Muscle of leg (tissue), 11 donors: ENCODE data around the gene ZNHIT3. TPM values are rescaled to one million over a fixed set of nuclear protein-coding genes. Genes with fewer than 3 reads are reported as not detected.
"Not testable (repeated sequence)": the region's sequence is repeated elsewhere in the genome, so short reads cannot be mapped to it uniquely, and the experiment has no call there.

Source experiments
- DNase-seq: peaks from one replicate; pipeline ENCODE4 v3.0.0; 2013
- H3K27ac ChIP-seq: one replicate; pipeline ENCODE4 v1.5.1; 2013; ENCODE audit warnings: mild to moderate bottlenecking, low read length, control low read depth
- H3K27me3 ChIP-seq: one replicate; pipeline ENCODE4 v1.6.1; 2013; ENCODE audit warnings: low read length; ENCODE audit not compliant: control insufficient read depth, insufficient read depth
- H3K36me3 ChIP-seq: one replicate; pipeline ENCODE4 v1.6.1; 2013; ENCODE audit warnings: low read length; ENCODE audit not compliant: control insufficient read depth, insufficient read depth
- H3K4me1 ChIP-seq: one replicate; pipeline ENCODE4 v1.6.1; 2013; ENCODE audit warnings: low read length; ENCODE audit not compliant: control insufficient read depth, insufficient read depth
- H3K4me3 ChIP-seq: one replicate; pipeline ENCODE4 v1.5.1; 2013; ENCODE audit warnings: low read length, control low read depth
- H3K9me3 ChIP-seq: replicated peaks from 2 replicates; pipeline ENCODE4 v1.6.1; 2013; ENCODE audit warnings: low read depth, low read length; ENCODE audit not compliant: control insufficient read depth
- WGBS: methylation state at CpG from one replicate; pipeline ENCODE4 v1.1.5; 2013; ENCODE audit warnings: missing lambda C conversion rate; ENCODE audit not compliant: insufficient coverage; 5-methylcytosine and 5-hydroxymethylcytosine counted together
- polyA plus RNA-seq, 8 donors: library from polyadenylated mRNA; unstranded; fragments of 120-200 nt; gene quantifications; one replicate each; pipeline versions ENCODE4 v1.2.1 to v1.2.3, GENCODE V29; 2013; ENCODE audit warnings: inconsistent platforms in 1 of 8, low replicate concordance in 1 of 8; ENCODE audit not compliant: insufficient read length in 8 of 8, insufficient read depth in 1 of 8
- total RNA-seq: library from RNA; stranded (reverse); fragments of 120-200 nt; gene quantifications from one replicate; pipeline ENCODE4 v1.2.4, GENCODE V29; 2013

Gene ZNHIT3
- total and polyA plus RNA-seq, 9 donors, result 49.4 to 66.5 (median 56.7) TPM

DNA sequence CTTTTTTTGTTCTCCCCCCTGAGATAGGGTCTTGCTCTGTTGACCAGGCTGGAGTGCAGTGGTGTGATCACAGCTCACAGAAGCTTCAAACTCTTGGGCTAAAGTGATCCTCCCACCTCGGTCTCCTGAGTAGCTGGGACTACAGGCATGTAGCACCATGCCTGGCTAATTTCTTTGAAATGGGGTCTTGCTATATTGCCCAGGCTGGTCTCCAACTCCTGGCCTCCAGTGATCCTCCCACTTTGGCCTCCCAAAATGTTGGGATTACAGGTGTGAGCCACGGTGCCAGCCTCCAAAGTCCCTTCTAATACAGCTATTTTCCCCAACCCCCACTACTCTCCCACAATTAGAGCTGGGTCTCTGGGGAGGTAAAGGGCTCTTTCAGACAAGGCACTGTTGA lies 22.0 kb downstream of the ZNHIT3 start:
- WGBS, result 91% methylated on average over 1 of the region's 2 CpGs
- H3K9me3 ChIP-seq, H3K27me3 ChIP-seq, DNase-seq, H3K27ac ChIP-seq, H3K4me1 ChIP-seq, H3K4me3 ChIP-seq: not testable (repeated sequence)
- peaks cover 76% of the 10 kb centered on the region for H3K36me3 ChIP-seq

DNA sequence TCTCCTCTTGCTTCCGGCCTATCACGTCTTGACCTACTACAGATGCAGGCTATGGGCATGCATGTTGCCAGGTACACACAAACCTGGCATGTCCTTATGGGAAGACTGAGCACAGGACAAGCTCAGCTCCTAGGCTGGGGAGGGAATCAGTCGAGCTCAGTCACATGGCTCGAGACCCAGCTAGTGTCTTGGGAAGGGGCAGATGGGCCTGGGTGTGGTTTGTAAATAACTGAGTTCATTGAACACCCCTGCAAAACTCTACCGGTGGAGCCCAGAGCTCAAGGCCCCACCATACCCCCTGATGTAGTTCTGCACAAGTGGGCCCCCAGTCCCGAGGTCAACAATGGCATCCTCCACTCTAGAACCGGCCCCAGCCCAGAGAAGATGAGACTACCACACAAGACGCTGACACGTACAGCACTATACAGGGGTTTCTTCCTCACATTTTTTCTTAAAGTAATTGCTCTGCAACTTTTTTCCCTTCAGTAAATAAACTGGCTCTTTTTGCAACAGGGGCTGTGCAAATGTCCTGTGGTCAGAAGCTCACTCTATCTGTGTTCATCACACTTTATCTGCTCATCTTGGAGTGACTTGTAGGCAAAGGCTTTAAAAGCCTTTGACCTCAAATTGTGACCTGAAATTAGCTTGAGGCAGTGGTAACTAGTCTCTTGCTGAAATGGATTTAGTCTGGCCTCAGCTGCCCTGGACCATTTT lies 22.9 kb downstream of the ZNHIT3 start:
- Histone ChIP-seq H3K4me3 (no peak overlapping the region), H3K36me3 (peaks cover 69% of the 10 kb centered on the region), H3K27me3 (no peaks in the 10 kb centered on the region), H3K27ac (no peak overlapping the region), H3K4me1 (no peaks in the 10 kb centered on the region), H3K9me3 (no peaks in the 10 kb centered on the region)
- whole genome bisulfite sequencing, result 87% methylated on average over 6 of the region's 9 CpGs
- no peak for DNase-seq

DNA sequence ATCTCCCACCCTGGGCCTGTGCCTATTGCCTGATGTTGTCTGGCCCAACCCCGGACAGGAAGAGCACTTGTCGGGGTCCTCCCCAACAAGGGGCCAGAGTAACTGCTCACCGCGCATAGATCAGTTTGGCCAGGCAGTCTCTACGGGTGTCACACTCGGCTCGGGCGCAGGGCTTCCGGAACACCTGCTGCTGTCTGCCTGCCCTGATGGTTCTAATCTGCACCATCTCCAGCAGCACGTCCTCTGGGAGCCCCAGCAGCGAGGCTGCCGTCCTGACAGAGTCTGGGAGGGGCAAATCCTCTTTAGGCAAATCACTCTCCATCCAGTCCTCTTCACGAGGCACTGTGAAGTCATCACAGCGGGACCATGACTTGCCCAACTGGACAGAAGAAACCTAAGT lies 24.2 kb downstream of the ZNHIT3 start:
- DNase-seq, result no peak
- peaks cover 70% of the 10 kb centered on the region for H3K36me3 ChIP-seq
- no peaks in the 10 kb centered on the region for H3K27me3 ChIP-seq
- WGBS, result 77% methylated on average over 14 of the region's 14 CpGs
- H3K4me3 ChIP-seq, result no peak overlapping the region
- H3K27ac ChIP-seq, result no peak overlapping the region
- no peaks in the 10 kb centered on the region for H3K9me3 ChIP-seq
- H3K4me1 ChIP-seq, result no peaks in the 10 kb centered on the region

DNA sequence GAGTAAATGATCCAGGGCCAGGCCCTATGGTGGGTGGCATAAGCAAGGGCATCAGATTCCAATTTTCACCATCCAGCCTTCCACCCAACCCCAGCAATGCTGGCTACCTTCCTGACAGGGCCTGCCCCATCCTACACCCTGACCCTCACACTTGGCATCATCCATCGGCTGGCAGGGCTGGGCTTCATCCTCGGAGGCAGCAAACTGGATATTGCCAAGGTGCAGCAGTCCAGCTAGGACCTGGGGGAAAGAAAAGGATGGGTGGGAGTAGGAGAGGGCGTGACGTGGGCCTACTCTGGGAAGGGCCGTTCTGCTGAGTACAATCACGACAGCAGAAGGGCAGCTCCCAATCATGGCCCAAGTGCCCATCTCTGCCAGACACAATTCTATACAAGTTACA lies 24.7 kb downstream of the ZNHIT3 start:
- WGBS, result 100% methylated on average over 1 of the region's 6 CpGs

DNA sequence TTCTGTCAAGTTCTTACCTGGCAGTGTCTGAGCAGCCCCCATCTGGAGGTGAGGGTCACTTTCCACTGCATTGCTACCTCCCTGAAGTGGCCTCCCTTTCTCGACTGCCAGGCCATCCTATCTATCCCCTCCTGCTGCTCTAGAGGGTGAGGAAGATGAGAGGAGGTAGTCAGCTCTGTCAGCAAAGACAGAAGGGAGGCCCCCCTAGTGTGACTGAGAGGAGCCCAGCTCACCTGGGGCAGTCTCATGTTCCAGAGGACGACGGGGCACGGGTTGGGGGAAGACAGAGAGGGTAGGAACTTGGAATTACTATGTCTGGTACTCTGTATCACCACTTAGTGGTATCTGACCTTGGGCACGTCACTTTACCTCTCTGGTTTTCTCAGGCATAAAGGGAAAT lies 26.2 kb downstream of the ZNHIT3 start:
- H3K4me3 ChIP-seq, result no peak overlapping the region
- H3K9me3 ChIP-seq, result no peaks in the 10 kb centered on the region
- H3K27me3 ChIP-seq, result no peaks in the 10 kb centered on the region
- H3K36me3 ChIP-seq, result peaks cover 55% of the 10 kb centered on the region
- no CpG with 5 or more reads among the region's 5 CpGs for WGBS
- DNase-seq, result no peak
- no peak overlapping the region for H3K27ac ChIP-seq
- no peaks in the 10 kb centered on the region for H3K4me1 ChIP-seq

More for the DNA sequence above, 24.7 kb downstream of the ZNHIT3 start:
- Histone ChIP-seq H3K27ac (no peak overlapping the region), H3K9me3 (no peaks in the 10 kb centered on the region), H3K27me3 (no peaks in the 10 kb centered on the region), H3K4me1 (no peaks in the 10 kb centered on the region), H3K36me3 (peaks cover 69% of the 10 kb centered on the region), H3K4me3 (no peak overlapping the region)
- DNase-seq, result no peak

DNA sequence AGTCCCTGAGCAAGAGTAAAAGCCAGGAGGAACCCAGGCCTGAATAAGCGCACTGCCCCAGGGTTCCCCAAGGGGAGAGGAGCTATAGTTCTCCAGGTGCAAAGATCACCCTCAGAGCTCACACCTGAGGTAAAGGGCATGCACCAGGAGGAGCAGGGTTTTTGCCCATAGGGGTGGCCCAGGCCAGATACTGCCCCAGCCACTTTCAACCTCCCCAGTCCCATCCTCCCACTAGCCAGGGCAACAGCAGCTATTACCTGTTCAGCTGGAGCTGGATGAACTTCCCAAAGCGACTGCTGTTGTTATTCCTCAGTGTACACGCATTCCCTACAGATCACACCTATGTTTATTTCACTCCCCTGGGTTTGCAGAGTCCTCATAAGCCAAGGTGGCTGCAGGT lies 28.4 kb downstream of the ZNHIT3 start:
- H3K36me3 ChIP-seq, result peaks cover 49% of the 10 kb centered on the region

DNA sequence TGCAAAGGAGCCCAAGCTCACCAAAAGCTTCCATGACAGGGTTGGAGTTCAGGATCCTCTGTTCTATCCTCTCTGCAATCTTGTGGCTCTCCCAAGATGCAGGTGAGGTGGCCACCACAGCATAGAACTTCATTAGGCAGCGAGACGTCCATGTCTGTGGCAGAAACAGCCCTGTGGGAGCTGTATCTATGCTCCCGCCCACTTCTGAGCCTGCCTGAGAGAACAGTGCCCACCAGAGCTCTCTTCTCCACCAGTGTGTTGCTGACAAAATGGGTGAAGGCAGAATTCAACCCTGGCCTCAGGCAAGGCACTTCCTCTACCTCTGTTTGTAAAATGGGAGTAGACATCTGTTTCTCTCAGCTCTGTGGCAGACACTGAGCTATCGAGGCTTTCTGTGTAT lies 29.4 kb downstream of the ZNHIT3 start:
- Histone ChIP-seq H3K27me3 (no peaks in the 10 kb centered on the region), H3K9me3 (no peaks in the 10 kb centered on the region), H3K36me3 (peaks cover 39% of the 10 kb centered on the region), H3K4me1 (no peaks in the 10 kb centered on the region), H3K4me3 (no peak overlapping the region), H3K27ac (no peak overlapping the region)
- WGBS, result 82% methylated on average over 3 of the region's 4 CpGs
- no peak for DNase-seq

More for the DNA sequence above, 28.4 kb downstream of the ZNHIT3 start:
- WGBS, result 84% methylated on average over 3 of the region's 3 CpGs
- Histone ChIP-seq H3K27ac (no peak overlapping the region), H3K4me3 (no peak overlapping the region), H3K9me3 (no peaks in the 10 kb centered on the region), H3K27me3 (no peaks in the 10 kb centered on the region), H3K4me1 (no peaks in the 10 kb centered on the region)
- no peak for DNase-seq

DNA sequence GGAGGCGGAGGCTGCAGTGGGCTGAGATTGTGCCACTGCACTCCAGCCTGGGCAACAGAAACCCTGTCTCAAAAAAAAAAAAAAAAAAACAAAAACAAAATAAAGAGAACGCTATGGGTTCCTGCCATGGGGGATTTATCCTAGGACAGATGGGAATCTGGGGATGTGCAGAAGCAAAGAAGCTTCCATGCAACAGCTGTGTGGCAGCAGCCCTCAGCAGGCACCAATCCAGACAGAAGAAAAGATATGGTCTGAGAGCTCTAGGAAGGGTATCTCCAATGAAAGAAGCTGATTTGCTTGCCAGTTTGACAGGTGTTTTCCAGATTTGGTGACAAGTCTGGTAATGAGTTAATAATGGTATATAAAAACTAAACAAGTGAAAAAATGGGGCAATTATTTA lies 36.6 kb downstream of the ZNHIT3 start:
- Histone ChIP-seq H3K4me3 (no peak overlapping the region), H3K27me3 (no peaks in the 10 kb centered on the region), H3K36me3 (peaks cover 34% of the 10 kb centered on the region), H3K9me3 (no peaks in the 10 kb centered on the region), H3K27ac (no peak overlapping the region), H3K4me1 (peaks cover 7% of the 10 kb centered on the region)
- 20% methylated on average over 1 of the region's 2 CpGs for WGBS
- DNase-seq, result peak; percentile 76

DNA sequence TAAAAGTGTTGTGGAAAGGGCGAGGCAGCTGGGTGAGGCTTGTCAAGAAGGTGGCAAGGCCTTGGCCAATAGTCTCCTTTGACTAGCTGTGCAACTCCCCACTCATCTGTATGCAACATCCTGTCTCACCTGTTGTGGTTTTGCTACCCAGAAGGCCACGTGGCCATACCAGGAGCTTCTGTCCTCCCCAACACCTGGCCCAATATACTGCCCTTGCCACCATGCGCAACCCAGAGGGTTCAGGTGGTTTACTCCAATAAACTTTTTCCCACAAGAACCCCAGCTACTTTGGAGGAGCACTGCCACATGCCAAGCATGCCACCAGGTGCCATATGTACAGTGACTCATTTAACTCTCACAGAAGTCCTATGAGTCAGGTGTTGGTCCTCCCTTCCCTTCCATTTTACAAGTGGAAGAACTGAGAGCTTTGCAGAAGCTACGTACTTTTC lies 38.0 kb downstream of the ZNHIT3 start:
- no peak overlapping the region for H3K27ac ChIP-seq
- no peaks in the 10 kb centered on the region for H3K27me3 ChIP-seq

DNA sequence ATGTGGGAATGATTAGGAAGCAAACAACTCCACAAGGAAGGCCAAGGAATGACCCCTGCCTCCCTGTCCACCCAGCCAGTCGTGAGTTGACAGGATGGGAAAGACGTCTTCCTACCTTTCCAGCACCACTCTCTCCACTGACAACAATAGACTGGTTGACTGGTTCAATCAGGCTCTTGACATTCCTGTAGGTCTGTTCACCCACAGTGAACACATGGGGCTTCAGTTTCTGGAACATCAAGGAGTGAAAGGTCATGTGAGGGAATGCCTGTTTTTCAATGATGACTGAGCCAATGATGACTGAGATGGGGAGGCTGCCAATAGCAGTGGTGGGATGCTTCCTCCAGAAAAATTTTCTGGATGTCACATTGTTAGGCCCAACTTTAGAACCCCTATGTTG lies 38.6 kb downstream of the ZNHIT3 start:
- H3K36me3 ChIP-seq, result peaks cover 43% of the 10 kb centered on the region
- WGBS, result no CpG with 5 or more reads among the region's 2 CpGs

More for the DNA sequence above, 38.0 kb downstream of the ZNHIT3 start:
- Histone ChIP-seq H3K4me3 (no peak overlapping the region), H3K36me3 (peaks cover 39% of the 10 kb centered on the region), H3K9me3 (no peaks in the 10 kb centered on the region), H3K4me1 (peaks cover 18% of the 10 kb centered on the region)
- DNase-seq, result no peak
- WGBS, result 100% methylated on average over 2 of the region's 4 CpGs

More for the DNA sequence above, 38.6 kb downstream of the ZNHIT3 start:
- Histone ChIP-seq H3K27ac (no peak overlapping the region), H3K4me1 (peaks cover 20% of the 10 kb centered on the region), H3K4me3 (no peak overlapping the region), H3K9me3 (no peaks in the 10 kb centered on the region), H3K27me3 (no peaks in the 10 kb centered on the region)
- no peak for DNase-seq
